GM04504 (cell line): ENCODE results near the gene PFKM.

ENCODE experiments used
- DNase-seq: peaks from one replicate; pipeline ENCODE4 v3.0.0-alpha.2; 2012; ENCODE audit warnings: low read depth

PFKM gene

GRCh38 chr12:48119078-48119833 is at the start of gene PFKM:
Gene PFKM, plus strand, starts transcription at chr12:48119364. Its CDS starts 3,411 bp downstream, at chr12:48122775.
- peak; percentile 58 for DNase-seq

- no peak for DNase-seq
Observed at GRCh38 chr12:48070033-48070432, 49.1 kb upstream of the PFKM start.

GRCh38 chr12:48070731-48071130 is 48.4 kb upstream of the PFKM start:
- DNase-seq = no peak

GRCh38 chr12:48071808-48072207 is 47.4 kb upstream of the PFKM start:
- DNase-seq = no peak

GRCh38 chr12:48072266-48072665 is 46.9 kb upstream of the PFKM start:
- DNase-seq = no peak

- no peak for DNase-seq
Observed at GRCh38 chr12:48074266-48074665, 44.9 kb upstream of the PFKM start.

GRCh38 chr12:48075832-48076231 is 43.3 kb upstream of the PFKM start:
- DNase-seq = no peak

- no peak for DNase-seq
Observed at GRCh38 chr12:48077111-48077510, 42.1 kb upstream of the PFKM start.

GRCh38 chr12:48078901-48079300 is 40.3 kb upstream of the PFKM start:
- peak; percentile 18 for DNase-seq

- no peak for DNase-seq
Observed at GRCh38 chr12:48080285-48080684, 38.9 kb upstream of the PFKM start.

GRCh38 chr12:48080821-48081220 is 38.3 kb upstream of the PFKM start:
- no peak for DNase-seq

- no peak for DNase-seq
Observed at GRCh38 chr12:48084066-48084465, 35.1 kb upstream of the PFKM start.

- no peak for DNase-seq
Observed at GRCh38 chr12:48084841-48085460, 34.2 kb upstream of the PFKM start.

GRCh38 chr12:48086327-48086726 is 32.8 kb upstream of the PFKM start:
- no peak for DNase-seq

GRCh38 chr12:48092611-48093010 is 26.6 kb upstream of the PFKM start:
- DNase-seq = no peak

GRCh38 chr12:48104531-48104930 is 14.6 kb upstream of the PFKM start:
- no peak for DNase-seq

GRCh38 chr12:48105321-48105866 is 13.8 kb upstream of the PFKM start:
- DNase-seq = no peak

- peak; percentile 67 for DNase-seq
Observed at GRCh38 chr12:48105867-48106680, 13.1 kb upstream of the PFKM start, which contains the start of gene SENP1. Gene SENP1, minus strand, starts transcription at chr12:48106079. Its CDS starts 4,607 bp downstream, at chr12:48101472.

GRCh38 chr12:48106681-48107613 is 12.2 kb upstream of the PFKM start:
- no peak for DNase-seq

- DNase-seq = no peak
Observed at GRCh38 chr12:48109424-48109823, 9.7 kb upstream of the PFKM start.

GRCh38 chr12:48110691-48111311 is 8.4 kb upstream of the PFKM start:
- no peak for DNase-seq
